WI38 (cell line): ENCODE results near the gene ZNF804B.

ENCODE experiments used
- H3K4me3 ChIP-seq: 2 replicates; pipeline ENCODE4 v1.5.1; 2011; ENCODE audit warnings: low read depth, mild to moderate bottlenecking, control low read depth, low read length
- TF ChIP-seq, protein P1 (sequence below): IDR thresholded peaks from 2 replicates; pipeline ENCODE4 v1.5.1; 2012; ENCODE audit warnings: low read depth, mild to moderate bottlenecking, control low read depth, low read length

ZNF804B gene

DNA sequence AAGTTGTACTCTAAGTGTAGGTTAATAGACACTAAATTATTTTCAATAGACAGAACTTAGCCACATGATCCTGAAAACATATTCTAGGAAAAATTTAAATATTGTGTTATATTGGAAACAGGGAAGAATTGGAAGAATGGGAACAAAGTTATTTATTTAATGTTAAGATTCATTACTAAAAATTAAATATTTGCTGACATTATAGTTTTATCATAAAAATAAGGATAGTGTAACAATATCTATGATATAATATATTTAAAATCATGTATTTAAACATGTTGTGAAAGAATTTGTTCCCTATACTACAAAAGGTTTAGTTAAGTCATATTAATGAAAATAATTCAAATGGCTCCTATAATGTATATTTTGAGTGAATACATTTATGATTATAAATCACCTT is 156.1 kb downstream of the ZNF804B start:
- TF ChIP-seq, protein P1, sequence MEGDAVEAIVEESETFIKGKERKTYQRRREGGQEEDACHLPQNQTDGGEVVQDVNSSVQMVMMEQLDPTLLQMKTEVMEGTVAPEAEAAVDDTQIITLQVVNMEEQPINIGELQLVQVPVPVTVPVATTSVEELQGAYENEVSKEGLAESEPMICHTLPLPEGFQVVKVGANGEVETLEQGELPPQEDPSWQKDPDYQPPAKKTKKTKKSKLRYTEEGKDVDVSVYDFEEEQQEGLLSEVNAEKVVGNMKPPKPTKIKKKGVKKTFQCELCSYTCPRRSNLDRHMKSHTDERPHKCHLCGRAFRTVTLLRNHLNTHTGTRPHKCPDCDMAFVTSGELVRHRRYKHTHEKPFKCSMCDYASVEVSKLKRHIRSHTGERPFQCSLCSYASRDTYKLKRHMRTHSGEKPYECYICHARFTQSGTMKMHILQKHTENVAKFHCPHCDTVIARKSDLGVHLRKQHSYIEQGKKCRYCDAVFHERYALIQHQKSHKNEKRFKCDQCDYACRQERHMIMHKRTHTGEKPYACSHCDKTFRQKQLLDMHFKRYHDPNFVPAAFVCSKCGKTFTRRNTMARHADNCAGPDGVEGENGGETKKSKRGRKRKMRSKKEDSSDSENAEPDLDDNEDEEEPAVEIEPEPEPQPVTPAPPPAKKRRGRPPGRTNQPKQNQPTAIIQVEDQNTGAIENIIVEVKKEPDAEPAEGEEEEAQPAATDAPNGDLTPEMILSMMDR, result no peak
- no peak overlapping the region for H3K4me3 ChIP-seq

DNA sequence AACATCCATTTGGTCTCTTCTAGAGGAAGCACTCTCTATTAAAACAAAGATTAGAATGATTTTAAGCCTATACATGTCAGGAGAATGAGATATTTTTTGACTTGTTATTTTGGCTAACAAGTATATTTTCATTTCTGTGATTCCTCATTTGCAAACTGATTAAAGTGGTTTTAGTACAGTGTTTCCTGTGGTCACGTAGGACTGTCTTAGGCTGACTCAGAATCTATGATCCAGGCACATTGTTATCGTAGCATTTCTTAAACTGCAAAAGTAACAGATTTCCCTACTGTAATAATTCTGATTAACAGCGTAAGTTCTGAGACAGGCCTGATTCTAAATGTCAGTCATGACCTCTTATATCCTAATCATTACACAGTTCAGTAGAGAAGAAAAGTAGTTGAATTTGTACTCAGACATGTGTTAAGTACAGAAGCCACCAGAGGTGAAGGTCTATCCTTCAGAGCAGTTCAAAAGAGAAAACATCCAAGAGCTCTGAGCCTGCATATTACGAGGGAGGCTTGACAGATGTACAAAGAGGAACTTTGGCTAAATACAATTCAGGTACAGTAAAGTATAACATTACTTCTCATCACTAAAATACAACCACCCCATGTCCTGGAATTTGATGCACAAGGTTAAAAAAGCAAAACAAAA is 160.1 kb downstream of the ZNF804B start:
- TF ChIP-seq, protein P1, result no peak
- H3K4me3 ChIP-seq, result no peak overlapping the region

DNA sequence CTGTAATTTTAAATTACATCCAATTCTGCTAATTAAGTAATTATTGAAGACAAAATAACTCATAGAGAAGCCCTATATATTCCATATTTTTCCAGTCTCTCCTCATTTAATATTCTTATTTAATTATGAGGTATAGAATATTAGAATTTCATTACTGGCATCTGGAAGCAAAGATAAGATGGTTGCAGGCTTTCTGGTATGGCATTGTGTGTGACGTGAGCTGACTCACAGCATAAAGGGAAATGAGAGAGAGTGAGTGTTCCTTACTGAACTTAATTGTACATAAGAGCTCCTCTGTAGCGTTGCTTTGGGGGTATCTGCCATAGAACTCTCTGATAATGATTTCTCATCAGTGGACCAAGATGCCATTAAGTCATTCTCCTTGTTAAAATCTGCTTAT is 163.4 kb downstream of the ZNF804B start:
- no peak overlapping the region for H3K4me3 ChIP-seq
- TF ChIP-seq, protein P1, result no peak

DNA sequence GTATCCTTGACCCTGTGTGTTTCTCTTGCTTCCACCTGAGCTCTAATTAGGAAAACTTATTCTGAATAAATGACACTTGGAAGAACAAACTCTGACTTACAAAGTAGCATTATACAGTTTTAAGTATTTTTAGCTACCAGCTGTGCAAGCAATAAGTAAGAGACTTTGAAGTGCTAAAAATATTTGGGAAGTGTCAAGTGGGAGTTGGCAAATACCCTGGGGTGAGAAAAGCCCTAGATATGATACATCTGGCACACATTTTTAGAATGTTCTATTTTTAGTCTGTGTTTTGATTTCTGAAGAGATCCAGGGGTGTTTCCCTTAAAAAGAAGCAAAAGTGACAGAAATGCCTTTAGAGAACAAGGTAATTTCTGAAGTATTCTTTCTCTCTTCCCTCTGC is 168.8 kb downstream of the ZNF804B start:
- no peak overlapping the region for H3K4me3 ChIP-seq
- TF ChIP-seq, protein P1, result no peak

DNA sequence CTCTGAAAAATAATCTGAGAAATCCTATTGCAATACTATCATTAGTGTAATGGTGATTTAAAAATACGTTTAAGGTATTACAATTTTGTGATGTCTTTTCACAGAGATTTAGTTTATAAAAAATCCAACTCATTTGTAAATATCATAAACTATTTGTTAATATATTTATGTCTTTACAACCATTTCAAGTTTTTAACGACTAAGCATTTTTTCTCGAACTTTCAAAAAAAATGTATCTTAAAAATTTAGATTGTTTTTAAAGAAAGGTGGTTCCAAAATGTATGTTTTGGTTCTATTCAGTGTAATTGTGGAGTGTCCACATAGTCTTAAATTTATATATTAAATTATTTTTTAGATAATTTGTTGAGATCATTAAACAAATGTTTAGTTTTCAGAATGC is 170.2 kb downstream of the ZNF804B start:
- no peak overlapping the region for H3K4me3 ChIP-seq
- TF ChIP-seq, protein P1, result no peak

DNA sequence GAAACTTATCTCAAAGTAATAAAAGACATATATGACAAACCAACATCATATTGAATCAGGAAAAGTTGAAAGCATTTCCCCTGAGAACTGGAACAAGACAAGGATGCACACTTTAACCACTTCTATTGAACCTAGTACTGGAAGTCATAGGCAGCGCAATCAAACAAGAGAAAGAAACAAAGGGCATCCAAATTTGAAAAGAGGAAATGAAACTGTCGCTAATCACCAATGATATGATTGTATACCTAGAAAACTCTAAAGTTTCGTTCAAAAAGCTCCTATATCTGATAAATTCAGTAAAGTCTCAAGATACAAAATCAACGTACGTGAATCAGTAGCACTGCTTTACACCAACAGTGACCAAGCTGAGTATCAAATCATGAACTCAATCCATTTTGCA is 173.8 kb downstream of the ZNF804B start:
- H3K4me3 ChIP-seq, result no peak overlapping the region
- TF ChIP-seq, protein P1, result no peak

DNA sequence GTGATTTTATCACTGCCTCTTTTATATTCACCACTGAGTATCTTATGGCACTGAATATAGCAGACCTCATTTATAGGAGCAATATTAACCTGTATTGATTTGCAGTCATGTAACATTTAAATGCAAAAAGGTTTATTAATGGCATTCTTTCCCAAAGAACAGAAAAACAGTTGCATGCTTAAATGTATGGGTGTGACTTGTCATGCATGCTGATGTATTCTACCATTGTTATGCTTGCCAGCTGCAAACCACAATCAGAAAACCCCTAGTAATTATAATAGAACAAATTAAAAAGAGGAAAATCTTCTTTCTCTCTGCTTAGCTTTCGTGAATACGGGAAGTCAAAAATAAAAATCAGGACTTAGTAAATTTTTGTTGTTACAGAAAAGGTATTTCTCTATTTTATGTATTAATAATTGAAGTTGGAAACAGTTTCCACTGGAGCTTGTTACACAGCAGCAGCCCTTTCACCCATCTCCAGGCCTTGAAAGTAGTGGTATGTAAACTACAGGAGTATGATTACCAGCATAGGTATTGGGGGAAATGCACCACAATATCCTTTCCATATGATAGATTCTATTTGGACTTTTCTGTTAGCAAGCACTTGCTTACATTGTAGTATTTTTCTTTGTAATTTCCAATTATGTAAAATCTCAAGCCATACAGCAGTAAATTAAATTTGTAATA is 183.5 kb downstream of the ZNF804B start:
- H3K4me3 ChIP-seq, result no peak overlapping the region
- TF ChIP-seq, protein P1, result no peak
